ENCODE measurements around the gene RETSAT. TPM values are rescaled to one million over a fixed set of nuclear protein-coding genes. Genes with fewer than 3 reads are reported as not detected.
A peak's percentile ranks its signal among the peaks of the same experiment; 100 is the strongest.

The RETSAT gene
- total and polyA plus RNA-seq, 2 of the 13 experiments (the other 11 are each of a cell fraction or from before 2014, with no cell fraction given): 46.7 to 61.0 TPM

GRCh38 chr2:85309699-85310321 lies 44.5 kb downstream of the RETSAT start (continued):
- TF ChIP-seq, protein P1, sequence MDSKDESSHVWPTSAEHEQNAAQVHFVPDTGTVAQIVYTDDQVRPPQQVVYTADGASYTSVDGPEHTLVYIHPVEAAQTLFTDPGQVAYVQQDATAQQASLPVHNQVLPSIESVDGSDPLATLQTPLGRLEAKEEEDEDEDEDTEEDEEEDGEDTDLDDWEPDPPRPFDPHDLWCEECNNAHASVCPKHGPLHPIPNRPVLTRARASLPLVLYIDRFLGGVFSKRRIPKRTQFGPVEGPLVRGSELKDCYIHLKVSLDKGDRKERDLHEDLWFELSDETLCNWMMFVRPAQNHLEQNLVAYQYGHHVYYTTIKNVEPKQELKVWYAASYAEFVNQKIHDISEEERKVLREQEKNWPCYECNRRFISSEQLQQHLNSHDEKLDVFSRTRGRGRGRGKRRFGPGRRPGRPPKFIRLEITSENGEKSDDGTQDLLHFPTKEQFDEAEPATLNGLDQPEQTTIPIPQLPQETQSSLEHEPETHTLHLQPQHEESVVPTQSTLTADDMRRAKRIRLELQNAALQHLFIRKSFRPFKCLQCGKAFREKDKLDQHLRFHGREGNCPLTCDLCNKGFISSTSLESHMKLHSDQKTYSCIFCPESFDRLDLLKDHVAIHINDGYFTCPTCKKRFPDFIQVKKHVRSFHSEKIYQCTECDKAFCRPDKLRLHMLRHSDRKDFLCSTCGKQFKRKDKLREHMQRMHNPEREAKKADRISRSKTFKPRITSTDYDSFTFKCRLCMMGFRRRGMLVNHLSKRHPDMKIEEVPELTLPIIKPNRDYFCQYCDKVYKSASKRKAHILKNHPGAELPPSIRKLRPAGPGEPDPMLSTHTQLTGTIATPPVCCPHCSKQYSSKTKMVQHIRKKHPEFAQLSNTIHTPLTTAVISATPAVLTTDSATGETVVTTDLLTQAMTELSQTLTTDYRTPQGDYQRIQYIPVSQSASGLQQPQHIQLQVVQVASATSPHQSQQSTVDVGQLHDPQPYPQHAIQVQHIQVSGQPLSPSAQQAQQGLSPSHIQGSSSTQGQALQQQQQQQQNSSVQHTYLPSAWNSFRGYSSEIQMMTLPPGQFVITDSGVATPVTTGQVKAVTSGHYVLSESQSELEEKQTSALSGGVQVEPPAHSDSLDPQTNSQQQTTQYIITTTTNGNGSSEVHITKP (CRISPR knock-in tag; IDR thresholded peaks at IDR 0.05; ENCODE audit: low read depth): no peak
- TF ChIP-seq ZBTB33 (CRISPR knock-in tag; IDR thresholded peaks at IDR 0.05) (no peak), HOXA7 (CRISPR knock-in tag; IDR thresholded peaks at IDR 0.05) (no peak), DPF2 (CRISPR knock-in tag; IDR thresholded peaks at IDR 0.05; ENCODE audit: borderline replicate concordance, low read depth) (no peak), POLR2G (IDR thresholded peaks at IDR 0.05; ENCODE audit: low read depth, low read length) (peak; percentile 45; the same call in 1 of the 2 replicates), ARNT (IDR thresholded peaks at IDR 0.05) (no peak), CHD2 (IDR thresholded peaks at IDR 0.05; ENCODE audit: low read depth, low read length) (no peak), ZNF143 (CRISPR knock-in tag; IDR thresholded peaks at IDR 0.05) (no peak), CHD4 (IDR thresholded peaks at IDR 0.05; ENCODE audit: borderline replicate concordance, low read length) (no peak), NCOR1 (IDR thresholded peaks at IDR 0.05; ENCODE audit: borderline replicate concordance, low read length) (no peak), NFKB2 (CRISPR knock-in tag; IDR thresholded peaks at IDR 0.05; ENCODE audit: borderline replicate concordance) (peak; percentile 26; the same call in 1 of the 2 replicates), RFX1 (IDR thresholded peaks at IDR 0.05) (no peak), TOE1 (CRISPR knock-in tag; IDR thresholded peaks at IDR 0.05) (no peak), ZNF451 (CRISPR knock-in tag; IDR thresholded peaks at IDR 0.05) (no peak), WIZ (CRISPR knock-in tag; IDR thresholded peaks at IDR 0.05) (no peak), EHMT2 (IDR thresholded peaks at IDR 0.05; ENCODE audit: borderline replicate concordance, low read depth, low read length) (no peak), SP2 (CRISPR knock-in tag; IDR thresholded peaks at IDR 0.05) (0 out of 2 replicates have a peak, but pooled peaks have one; percentile 26), ZBTB7A (CRISPR knock-in tag; IDR thresholded peaks at IDR 0.05) (no peak), JUNB (CRISPR knock-in tag; IDR thresholded peaks at IDR 0.05; ENCODE audit: borderline replicate concordance) (no peak), SYNCRIP (IDR thresholded peaks at IDR 0.05; ENCODE audit: insufficient read depth, low read depth, low read length) (no peak), ZSCAN22 (CRISPR knock-in tag; IDR thresholded peaks at IDR 0.05) (no peak)
- TF ChIP-seq, protein P2, sequence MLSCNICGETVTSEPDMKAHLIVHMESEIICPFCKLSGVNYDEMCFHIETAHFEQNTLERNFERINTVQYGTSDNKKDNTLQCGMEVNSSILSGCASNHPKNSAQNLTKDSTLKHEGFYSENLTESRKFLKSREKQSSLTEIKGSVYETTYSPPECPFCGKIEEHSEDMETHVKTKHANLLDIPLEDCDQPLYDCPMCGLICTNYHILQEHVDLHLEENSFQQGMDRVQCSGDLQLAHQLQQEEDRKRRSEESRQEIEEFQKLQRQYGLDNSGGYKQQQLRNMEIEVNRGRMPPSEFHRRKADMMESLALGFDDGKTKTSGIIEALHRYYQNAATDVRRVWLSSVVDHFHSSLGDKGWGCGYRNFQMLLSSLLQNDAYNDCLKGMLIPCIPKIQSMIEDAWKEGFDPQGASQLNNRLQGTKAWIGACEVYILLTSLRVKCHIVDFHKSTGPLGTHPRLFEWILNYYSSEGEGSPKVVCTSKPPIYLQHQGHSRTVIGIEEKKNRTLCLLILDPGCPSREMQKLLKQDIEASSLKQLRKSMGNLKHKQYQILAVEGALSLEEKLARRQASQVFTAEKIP (CRISPR knock-in tag; IDR thresholded peaks at IDR 0.05; ENCODE audit: borderline replicate concordance): no peak
- TF ChIP-seq, protein P3, sequence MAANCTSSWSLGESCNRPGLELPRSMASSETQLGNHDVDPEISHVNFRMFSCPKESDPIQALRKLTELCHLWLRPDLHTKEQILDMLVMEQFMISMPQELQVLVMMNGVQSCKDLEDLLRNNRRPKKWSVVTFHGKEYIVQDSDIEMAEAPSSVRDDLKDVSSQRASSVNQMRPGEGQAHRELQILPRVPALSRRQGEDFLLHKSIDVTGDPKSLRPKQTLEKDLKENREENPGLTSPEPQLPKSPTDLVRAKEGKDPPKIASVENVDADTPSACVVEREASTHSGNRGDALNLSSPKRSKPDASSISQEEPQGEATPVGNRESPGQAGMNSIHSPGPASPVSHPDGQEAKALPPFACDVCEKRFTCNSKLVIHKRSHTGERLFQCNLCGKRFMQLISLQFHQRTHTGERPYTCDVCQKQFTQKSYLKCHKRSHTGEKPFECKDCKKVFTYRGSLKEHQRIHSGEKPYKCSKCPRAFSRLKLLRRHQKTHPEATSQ (CRISPR knock-in tag; IDR thresholded peaks at IDR 0.05; ENCODE audit: borderline replicate concordance): no peak

Measured in HepG2 (cell line).